Astrocyte of the hippocampus (primary cell): ENCODE data around the gene USP17L20.
"Not testable (repeated sequence)": the region's sequence is repeated elsewhere in the genome, so short reads cannot be mapped to it uniquely, and the experiment has no call there.

Source experiments
- DNase-seq: peaks from one replicate; pipeline ENCODE4 v3.0.0; 2011; ENCODE audit warnings: low read depth, low spot score

USP17L20 gene

GRCh38 chr4:9257824-9258223, at the start of gene USP17L20:
Gene USP17L20, plus strand, starts transcription at chr4:9258124. Its CDS starts 0 bp downstream, at chr4:9258124.
- DNase-seq = not testable (repeated sequence)

- not testable (repeated sequence) for DNase-seq
These were observed 47.6 kb upstream of the USP17L20 start, which contains the start of gene USP17L10 for GRCh38 chr4:9210357-9210756. Gene USP17L10, plus strand, starts transcription at chr4:9210657. Its CDS starts 0 bp downstream, at chr4:9210657.

- DNase-seq = not testable (repeated sequence)
These were observed 43.2 kb upstream of the USP17L20 start for GRCh38 chr4:9214701-9215100.

GRCh38 chr4:9215105-9215504, 42.8 kb upstream of the USP17L20 start, which contains the start of gene USP17L11:
Gene USP17L11, plus strand, starts transcription at chr4:9215405. Its CDS starts 0 bp downstream, at chr4:9215405.
- DNase-seq = not testable (repeated sequence)

GRCh38 chr4:9219852-9220251, 38.1 kb upstream of the USP17L20 start, which contains the start of gene USP17L12:
Gene USP17L12, plus strand, starts transcription at chr4:9220152. Its CDS starts 0 bp downstream, at chr4:9220152.
- not testable (repeated sequence) for DNase-seq

- DNase-seq = not testable (repeated sequence)
These were observed 33.3 kb upstream of the USP17L20 start, which contains the start of gene USP17L13 for GRCh38 chr4:9224596-9224995. Gene USP17L13, plus strand, starts transcription at chr4:9224896. Its CDS starts 0 bp downstream, at chr4:9224896.

- not testable (repeated sequence) for DNase-seq
These were observed 27.7 kb upstream of the USP17L20 start for GRCh38 chr4:9230249-9230648.

GRCh38 chr4:9234085-9234484, 23.8 kb upstream of the USP17L20 start, which contains the start of gene USP17L15:
Gene USP17L15, plus strand, starts transcription at chr4:9234385. Its CDS starts 0 bp downstream, at chr4:9234385.
- not testable (repeated sequence) for DNase-seq

- DNase-seq = peak; percentile 0
These were observed 19.5 kb upstream of the USP17L20 start for GRCh38 chr4:9238461-9238860.

DNA sequence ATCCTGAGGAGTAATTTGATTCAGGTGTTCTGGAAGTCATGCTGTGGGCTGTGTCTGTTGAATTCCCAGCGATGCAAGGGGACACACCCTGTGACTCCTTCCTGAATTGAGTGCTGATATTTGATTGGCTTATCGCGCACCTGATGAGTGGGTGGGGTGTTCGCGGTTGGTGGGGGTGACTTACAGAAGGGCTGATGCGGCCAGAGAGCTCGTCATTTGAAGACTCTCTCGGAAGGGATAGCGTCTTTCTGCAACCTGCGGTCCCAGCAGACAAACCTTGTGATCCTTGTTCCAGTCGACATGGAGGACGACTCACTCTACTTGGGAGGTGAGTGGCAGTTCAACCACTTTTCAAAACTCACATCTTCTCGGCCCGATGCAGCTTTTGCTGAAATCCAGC, 14.3 kb upstream of the USP17L20 start, which contains the start of gene USP17L17:
TSS of gene USP17L17 (plus strand) at position 301 of the 400 bp plus-strand sequence. CDS start at position 301, 0 bp downstream.
- not testable (repeated sequence) for DNase-seq

- DNase-seq = peak; percentile 8
These were observed 9.8 kb upstream of the USP17L20 start, which contains the start of gene USP17L18 for GRCh38 chr4:9247953-9248680. Gene USP17L18, plus strand, starts transcription at chr4:9248630. Its CDS starts 0 bp downstream, at chr4:9248630.

DNA sequence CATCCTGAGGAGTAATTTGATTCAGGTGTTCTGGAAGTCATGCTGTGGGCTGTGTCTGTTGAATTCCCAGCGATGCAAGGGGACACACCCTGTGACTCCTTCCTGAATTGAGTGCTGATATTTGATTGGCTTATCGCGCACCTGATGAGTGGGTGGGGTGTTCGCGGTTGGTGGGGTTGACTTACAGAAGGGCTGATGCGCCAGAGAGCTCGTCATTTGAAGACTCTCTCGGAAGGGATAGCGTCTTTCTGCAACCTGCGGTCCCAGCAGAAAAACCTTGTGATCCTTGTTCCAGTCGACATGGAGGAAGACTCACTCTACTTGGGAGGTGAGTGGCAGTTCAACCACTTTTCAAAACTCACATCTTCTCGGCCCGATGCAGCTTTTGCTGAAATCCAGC, 4.8 kb upstream of the USP17L20 start, which contains the start of gene USP17L19:
TSS of gene USP17L19 (plus strand) at position 301 of the 400 bp plus-strand sequence. CDS start at position 301, 0 bp downstream.
- DNase-seq = not testable (repeated sequence)

DNA sequence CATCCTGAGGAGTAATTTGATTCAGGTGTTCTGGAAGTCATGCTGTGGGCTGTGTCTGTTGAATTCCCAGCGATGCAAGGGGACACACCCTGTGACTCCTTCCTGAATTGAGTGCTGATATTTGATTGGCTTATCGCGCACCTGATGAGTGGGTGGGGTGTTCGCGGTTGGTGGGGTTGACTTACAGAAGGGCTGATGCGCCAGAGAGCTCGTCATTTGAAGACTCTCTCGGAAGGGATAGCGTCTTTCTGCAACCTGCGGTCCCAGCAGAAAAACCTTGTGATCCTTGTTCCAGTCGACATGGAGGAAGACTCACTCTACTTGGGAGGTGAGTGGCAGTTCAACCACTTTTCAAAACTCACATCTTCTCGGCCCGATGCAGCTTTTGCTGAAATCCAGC, 4.6 kb downstream of the USP17L20 start, which contains the start of gene USP17L21:
TSS of gene USP17L21 (plus strand) at position 301 of the 400 bp plus-strand sequence. CDS start at position 301, 0 bp downstream.
- not testable (repeated sequence) for DNase-seq

GRCh38 chr4:9267319-9267718, 9.4 kb downstream of the USP17L20 start, which contains the start of gene USP17L22:
Gene USP17L22, plus strand, starts transcription at chr4:9267619. Its CDS starts 0 bp downstream, at chr4:9267619.
- not testable (repeated sequence) for DNase-seq

- DNase-seq = not testable (repeated sequence)
These were observed 13.8 kb downstream of the USP17L20 start for GRCh38 chr4:9271719-9272118.
